ENCODE results near the gene UBE2F.
"Not testable (repeated sequence)": the region's sequence is repeated elsewhere in the genome, so short reads cannot be mapped to it uniquely, and the experiment has no call there.

Gene UBE2F

GRCh38 chr2:237981621-237982020, 14.8 kb downstream of the UBE2F start:
- not testable (repeated sequence) for DNase-seq (ENCODE audit: low spot score in 2 of 2); H3K27ac Mint-ChIP-seq
- peaks cover 68% of the 10 kb centered on the region for H3K4me1 Mint-ChIP-seq

GRCh38 chr2:237982039-237982725, 15.4 kb downstream of the UBE2F start:
- no peak for DNase-seq (ENCODE audit: low spot score in 2 of 2)
- ATAC-seq = no peak
- H3K4me1 Mint-ChIP-seq = peaks cover 66% of the 10 kb centered on the region
- no peaks in the 10 kb centered on the region for H3K9me3 Mint-ChIP-seq
- H3K27ac Mint-ChIP-seq = peak overlapping the region; percentile 88
- H3K36me3 Mint-ChIP-seq = peaks cover 41% of the 10 kb centered on the region
- no peak overlapping the region for H3K4me3 Mint-ChIP-seq

More at GRCh38 chr2:237981621-237982020, 14.8 kb downstream of the UBE2F start:
- H3K4me3 Mint-ChIP-seq, H3K9me3 Mint-ChIP-seq, ATAC-seq: not testable (repeated sequence)
- H3K36me3 Mint-ChIP-seq = peaks cover 40% of the 10 kb centered on the region

GRCh38 chr2:237983922-237984321, 17.1 kb downstream of the UBE2F start:
- Mint-ChIP-seq H3K4me3 (peak overlapping the region; percentile 2), H3K27ac (peak overlapping the region; percentile 88), H3K36me3 (peaks cover 48% of the 10 kb centered on the region), H3K4me1 (peaks cover 53% of the 10 kb centered on the region), H3K9me3 (no peaks in the 10 kb centered on the region)
- DNase-seq (ENCODE audit: low spot score in 2 of 2) (no peak), ATAC-seq (no peak)

GRCh38 chr2:237987268-237987667, 20.5 kb downstream of the UBE2F start:
- peaks cover 63% of the 10 kb centered on the region for H3K36me3 Mint-ChIP-seq
- H3K27ac Mint-ChIP-seq = peak overlapping the region; percentile 17
- peaks cover 27% of the 10 kb centered on the region for H3K4me1 Mint-ChIP-seq
- no peak for ATAC-seq
- DNase-seq (ENCODE audit: low spot score in 2 of 2) = no peak
- no peak overlapping the region for H3K4me3 Mint-ChIP-seq
- H3K9me3 Mint-ChIP-seq = no peaks in the 10 kb centered on the region

GRCh38 chr2:237993701-237994100, 26.9 kb downstream of the UBE2F start:
- ATAC-seq = no peak
- Mint-ChIP-seq H3K4me3 (no peak overlapping the region), H3K36me3 (peaks cover 89% of the 10 kb centered on the region), H3K9me3 (no peaks in the 10 kb centered on the region), H3K4me1 (peaks cover 36% of the 10 kb centered on the region), H3K27ac (peak overlapping the region; percentile 48)
- no peak for DNase-seq (ENCODE audit: low spot score in 2 of 2)

GRCh38 chr2:237995036-237995435, 28.2 kb downstream of the UBE2F start:
- ATAC-seq (no peak), DNase-seq (ENCODE audit: low spot score in 2 of 2) (no peak)
- Mint-ChIP-seq H3K9me3 (no peaks in the 10 kb centered on the region), H3K36me3 (peaks cover 89% of the 10 kb centered on the region), H3K27ac (peak overlapping the region; percentile 99), H3K4me3 (peak overlapping the region; percentile 2), H3K4me1 (peaks cover 50% of the 10 kb centered on the region)

- Mint-ChIP-seq H3K4me3 (peak overlapping the region; percentile 64), H3K27ac (peak overlapping the region; percentile 99), H3K4me1 (peaks cover 54% of the 10 kb centered on the region), H3K9me3 (no peaks in the 10 kb centered on the region), H3K36me3 (peaks cover 91% of the 10 kb centered on the region)
- DNase-seq (ENCODE audit: low spot score in 2 of 2) (no peak), ATAC-seq (peak; percentile 82)
Measured at GRCh38 chr2:237996021-237996593, 29.3 kb downstream of the UBE2F start.

GRCh38 chr2:237997521-237997920, 30.7 kb downstream of the UBE2F start:
- no peaks in the 10 kb centered on the region for H3K9me3 Mint-ChIP-seq
- H3K4me1 Mint-ChIP-seq = peaks cover 54% of the 10 kb centered on the region
- H3K27ac Mint-ChIP-seq = peak overlapping the region; percentile 99
- DNase-seq (ENCODE audit: low spot score in 2 of 2) (no peak), ATAC-seq (no peak)
- peaks cover 85% of the 10 kb centered on the region for H3K36me3 Mint-ChIP-seq
- peak overlapping the region; percentile 64 for H3K4me3 Mint-ChIP-seq

GRCh38 chr2:237998530-237998929, 31.7 kb downstream of the UBE2F start:
- ATAC-seq (peak; percentile 97), DNase-seq (ENCODE audit: low spot score in 2 of 2) (peak in 1 of 2 donors; percentile 61)
- H3K27ac Mint-ChIP-seq = peak overlapping the region; percentile 99
- no peaks in the 10 kb centered on the region for H3K9me3 Mint-ChIP-seq
- peak overlapping the region; percentile 64 for H3K4me3 Mint-ChIP-seq
- H3K36me3 Mint-ChIP-seq = peaks cover 80% of the 10 kb centered on the region
- H3K4me1 Mint-ChIP-seq = peaks cover 63% of the 10 kb centered on the region

- ATAC-seq = peak; percentile 72
- no peak for DNase-seq (ENCODE audit: low spot score in 2 of 2)
- no peaks in the 10 kb centered on the region for H3K9me3 Mint-ChIP-seq
- H3K27ac Mint-ChIP-seq = peak overlapping the region; percentile 93
- H3K4me1 Mint-ChIP-seq = peaks cover 65% of the 10 kb centered on the region
- H3K4me3 Mint-ChIP-seq = peak overlapping the region; percentile 44
- peaks cover 74% of the 10 kb centered on the region for H3K36me3 Mint-ChIP-seq
Measured at GRCh38 chr2:238003234-238004031, 36.6 kb downstream of the UBE2F start.

GRCh38 chr2:238004077-238004830, 37.4 kb downstream of the UBE2F start:
- Mint-ChIP-seq H3K4me1 (peaks cover 64% of the 10 kb centered on the region), H3K27ac (peak overlapping the region; percentile 93), H3K4me3 (peak overlapping the region; percentile 44), H3K36me3 (peaks cover 65% of the 10 kb centered on the region), H3K9me3 (no peaks in the 10 kb centered on the region)
- DNase-seq (ENCODE audit: low spot score in 2 of 2) (no peak), ATAC-seq (peak; percentile 88)

- H3K36me3 Mint-ChIP-seq = peaks cover 58% of the 10 kb centered on the region
Measured at GRCh38 chr2:238005528-238005927, 38.7 kb downstream of the UBE2F start.

GRCh38 chr2:238006510-238006909, 39.7 kb downstream of the UBE2F start:
- H3K27ac Mint-ChIP-seq = peak overlapping the region; percentile 93
- peaks cover 72% of the 10 kb centered on the region for H3K4me1 Mint-ChIP-seq
- H3K9me3 Mint-ChIP-seq = no peaks in the 10 kb centered on the region
- H3K36me3 Mint-ChIP-seq = peaks cover 49% of the 10 kb centered on the region
- H3K4me3 Mint-ChIP-seq = no peak overlapping the region
- no peak for ATAC-seq
- no peak for DNase-seq (ENCODE audit: low spot score in 2 of 2)

More at GRCh38 chr2:238005528-238005927, 38.7 kb downstream of the UBE2F start:
- peaks cover 62% of the 10 kb centered on the region for H3K4me1 Mint-ChIP-seq
- no peak for ATAC-seq
- peak overlapping the region; percentile 93 for H3K27ac Mint-ChIP-seq
- H3K4me3 Mint-ChIP-seq = no peak overlapping the region
- no peak for DNase-seq (ENCODE audit: low spot score in 2 of 2)
- H3K9me3 Mint-ChIP-seq = no peaks in the 10 kb centered on the region

GRCh38 chr2:238007924-238008323, 41.1 kb downstream of the UBE2F start:
- Mint-ChIP-seq H3K9me3 (no peaks in the 10 kb centered on the region), H3K36me3 (peaks cover 52% of the 10 kb centered on the region), H3K4me1 (peaks cover 74% of the 10 kb centered on the region), H3K4me3 (no peak overlapping the region), H3K27ac (no peak overlapping the region)
- no peak for DNase-seq (ENCODE audit: low spot score in 2 of 2)
- no peak for ATAC-seq

GRCh38 chr2:238009563-238009962, 42.7 kb downstream of the UBE2F start:
- Mint-ChIP-seq H3K27ac (no peak overlapping the region), H3K9me3 (no peaks in the 10 kb centered on the region), H3K36me3 (peaks cover 51% of the 10 kb centered on the region), H3K4me3 (peak overlapping the region; percentile 10), H3K4me1 (peaks cover 58% of the 10 kb centered on the region)
- ATAC-seq (peak; percentile 21), DNase-seq (ENCODE audit: low spot score in 2 of 2) (no peak)

Measured in stimulated activated effector memory CD8-positive, alpha-beta T cell treated with anti-CD3 and anti-CD28 coated beads, Interleukin-12 subunit alpha, Interleukin-12 subunit beta, amount 100 ng/mL, for 72 hours (primary cell).